Measurements from ENCODE around the gene ALS2CL. TPM values are rescaled to one million over a fixed set of nuclear protein-coding genes. Genes with fewer than 3 reads are reported as not detected.
"Not testable (repeated sequence)": the region's sequence is repeated elsewhere in the genome, so short reads cannot be mapped to it uniquely, and the experiment has no call there.

ALS2CL gene
- 10 to 100 TPM in 2 of 5 donors, 1 to 10 TPM in 3; 8.2 to 13.1 (median 9.4) TPM for polyA plus RNA-seq (ENCODE audit: insufficient read depth in 1 of 5, insufficient read length in 5 of 5, low replicate concordance in 1 of 5)
- long read RNA-seq, donor 1 = 0 reads
- long read RNA-seq, donor 2 = 0 reads
- long read RNA-seq, donor 3, partial matches to known transcripts = 8 of 8 reads
- long read RNA-seq, donor 3, other reads (novel, unspliced or antisense) = 0 of 8 reads
- long read RNA-seq, donor 4 = 0 reads
- long read RNA-seq, donor 5 = 0 reads
- long read RNA-seq, donor 6, full-length matches to known transcripts = 1 of 1 reads
- long read RNA-seq, donor 6, partial matches to known transcripts = 0 of 1 reads
- long read RNA-seq, donor 6, other reads (novel, unspliced or antisense) = 0 of 1 reads
- long read RNA-seq, donor 7 = 0 reads
- long read RNA-seq, donor 8 = 0 reads

- DNase-seq = no peak
These were observed at the start of gene ALS2CL for GRCh38 chr3:46693038-46693891. TSS of gene ALS2CL (minus strand) at chr3:46693679. CDS start at chr3:46689440, 4,239 bp downstream.

- DNase-seq = no peak
These were observed 49.6 kb upstream of the ALS2CL start for GRCh38 chr3:46742992-46743585.

- DNase-seq = not testable (repeated sequence)
These were observed 46.1 kb upstream of the ALS2CL start for GRCh38 chr3:46739565-46739964.

GRCh38 chr3:46737329-46737731, 43.9 kb upstream of the ALS2CL start:
- DNase-seq = no peak

- DNase-seq = no peak
These were observed 42.8 kb upstream of the ALS2CL start for GRCh38 chr3:46736006-46736872.

- DNase-seq = no peak
These were observed 41.3 kb upstream of the ALS2CL start for GRCh38 chr3:46734773-46735172.

- DNase-seq = no peak
These were observed 39.7 kb upstream of the ALS2CL start for GRCh38 chr3:46733026-46733800.

GRCh38 chr3:46731795-46732194, 38.3 kb upstream of the ALS2CL start:
- no peak for DNase-seq

- DNase-seq = no peak
These were observed 37.3 kb upstream of the ALS2CL start for GRCh38 chr3:46730819-46731218.

GRCh38 chr3:46729038-46729437, 35.6 kb upstream of the ALS2CL start:
- DNase-seq = no peak

- no peak for DNase-seq
These were observed 32.3 kb upstream of the ALS2CL start for GRCh38 chr3:46725621-46726314.

- no peak for DNase-seq
These were observed 30.9 kb upstream of the ALS2CL start for GRCh38 chr3:46724424-46724823.

- no peak for DNase-seq
These were observed 29.0 kb upstream of the ALS2CL start for GRCh38 chr3:46722443-46722842.

- DNase-seq = no peak
These were observed 27.5 kb upstream of the ALS2CL start for GRCh38 chr3:46721009-46721408.

- no peak for DNase-seq
These were observed 26.3 kb upstream of the ALS2CL start for GRCh38 chr3:46719735-46720271.

- DNase-seq = no peak
These were observed 25.6 kb upstream of the ALS2CL start for GRCh38 chr3:46719044-46719565.

GRCh38 chr3:46717447-46718231, 24.2 kb upstream of the ALS2CL start, which contains the start of gene PRSS50:
TSS of gene PRSS50 (minus strand) at chr3:46717869. CDS start at chr3:46717824, 45 bp downstream.
- no peak for DNase-seq

Data from right lung (tissue), 10 donors.